Measurements from ENCODE around the gene EGFLAM.
A peak's percentile ranks its signal among the peaks of the same experiment; 100 is the strongest.

EGFLAM gene

GRCh38 chr5:38451074-38451725, 192.8 kb downstream of the EGFLAM start:
- DNase-seq: no peak

DNA sequence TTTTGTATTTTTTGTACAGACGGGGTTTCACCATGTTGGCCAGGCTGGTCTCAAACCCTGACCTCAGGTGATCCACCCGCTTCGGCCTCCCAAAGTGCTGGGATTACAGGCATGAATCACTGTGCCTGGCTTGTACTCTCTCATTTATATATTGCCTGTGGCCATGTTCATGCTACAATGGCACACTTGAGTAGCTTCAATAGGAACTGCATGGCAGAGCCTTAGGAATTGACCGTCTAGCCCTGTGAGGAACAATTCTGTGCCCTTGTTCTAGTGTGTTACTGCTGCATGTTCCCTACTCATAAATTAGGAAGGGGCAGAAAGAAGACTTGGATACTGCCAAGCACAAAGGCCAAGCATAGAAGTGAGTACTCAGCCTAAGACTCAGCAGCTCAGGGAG, 193.8 kb downstream of the EGFLAM start:
- DNase-seq: no peak

GRCh38 chr5:38453506-38453905, 195.1 kb downstream of the EGFLAM start:
- peak in 3 of 5 experiments; percentile 19 to 88 (median 79) for DNase-seq

DNA sequence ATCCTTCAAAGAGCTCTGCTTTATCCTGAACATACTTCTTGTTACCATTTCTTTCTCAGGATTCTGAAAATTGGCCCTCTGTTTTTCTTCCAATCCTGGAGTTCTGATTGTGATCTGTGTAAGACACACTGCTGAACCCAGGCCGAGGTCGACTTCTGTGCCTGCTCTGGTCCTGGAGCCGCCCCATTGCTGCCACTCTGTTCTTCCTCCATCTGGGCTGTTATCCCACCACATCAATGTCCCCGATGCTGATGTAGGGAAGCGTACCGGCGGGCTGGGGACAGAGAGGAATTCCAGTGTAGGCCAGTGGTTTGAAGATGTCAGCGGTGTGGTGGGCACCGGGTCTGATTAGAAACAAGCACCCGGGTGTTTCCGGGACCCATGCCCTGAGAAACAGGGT, 195.6 kb downstream of the EGFLAM start:
- DNase-seq: no peak

GRCh38 chr5:38455796-38456330, 197.5 kb downstream of the EGFLAM start:
- peak in 1 of 5 experiments; percentile 19 for DNase-seq

GRCh38 chr5:38456657-38457399, 198.5 kb downstream of the EGFLAM start:
- DNase-seq: no peak

- no peak for DNase-seq
Measured at GRCh38 chr5:38458174-38458573, 199.8 kb downstream of the EGFLAM start.

- no peak for DNase-seq
Measured at GRCh38 chr5:38462976-38463633, 204.7 kb downstream of the EGFLAM start.

DNA sequence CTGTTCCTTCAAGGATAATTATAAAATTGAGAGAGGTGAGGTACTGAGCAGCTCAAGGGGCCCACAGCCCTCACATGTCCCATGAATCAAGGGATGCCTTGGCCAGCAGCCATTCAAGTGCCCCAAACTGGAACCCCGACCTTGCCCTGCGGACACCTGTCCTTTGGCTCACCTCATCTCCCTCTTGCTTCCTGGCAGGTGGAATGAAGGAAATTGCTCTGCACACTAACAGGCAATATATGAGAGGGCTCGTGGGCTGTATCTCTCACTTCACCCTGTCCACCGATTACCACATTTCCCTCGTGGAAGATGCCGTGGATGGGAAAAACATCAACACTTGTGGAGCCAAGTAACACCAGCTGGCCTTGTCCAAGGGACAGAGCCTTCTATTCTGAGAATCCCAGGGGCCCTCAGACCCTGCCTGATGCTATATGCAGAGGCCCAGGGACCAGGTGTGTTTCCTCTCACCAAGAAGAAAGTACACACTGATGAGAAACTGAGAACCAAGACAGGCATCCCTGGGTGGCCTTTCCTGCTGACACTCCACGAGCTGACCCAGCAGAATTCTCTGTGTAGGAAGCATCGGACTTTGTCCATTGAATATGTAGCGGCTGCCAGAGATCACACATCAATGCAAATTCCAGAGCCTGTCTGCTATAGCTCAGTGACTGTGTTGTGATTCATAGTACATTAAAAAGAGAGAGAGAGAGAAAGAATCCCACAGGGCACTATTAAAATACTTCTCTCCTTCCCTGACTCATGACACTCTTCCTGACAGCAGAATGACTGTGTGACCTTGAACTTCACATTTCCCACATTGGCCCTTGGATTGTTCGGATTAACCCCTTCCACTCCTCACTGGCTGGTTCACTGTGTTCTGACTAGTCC, 205.5 kb downstream of the EGFLAM start:
- DNase-seq: no peak

- no peak for DNase-seq
Measured at GRCh38 chr5:38465061-38465460, 206.7 kb downstream of the EGFLAM start.

- DNase-seq: no peak
Measured at GRCh38 chr5:38465702-38466423, 207.5 kb downstream of the EGFLAM start.

DNA sequence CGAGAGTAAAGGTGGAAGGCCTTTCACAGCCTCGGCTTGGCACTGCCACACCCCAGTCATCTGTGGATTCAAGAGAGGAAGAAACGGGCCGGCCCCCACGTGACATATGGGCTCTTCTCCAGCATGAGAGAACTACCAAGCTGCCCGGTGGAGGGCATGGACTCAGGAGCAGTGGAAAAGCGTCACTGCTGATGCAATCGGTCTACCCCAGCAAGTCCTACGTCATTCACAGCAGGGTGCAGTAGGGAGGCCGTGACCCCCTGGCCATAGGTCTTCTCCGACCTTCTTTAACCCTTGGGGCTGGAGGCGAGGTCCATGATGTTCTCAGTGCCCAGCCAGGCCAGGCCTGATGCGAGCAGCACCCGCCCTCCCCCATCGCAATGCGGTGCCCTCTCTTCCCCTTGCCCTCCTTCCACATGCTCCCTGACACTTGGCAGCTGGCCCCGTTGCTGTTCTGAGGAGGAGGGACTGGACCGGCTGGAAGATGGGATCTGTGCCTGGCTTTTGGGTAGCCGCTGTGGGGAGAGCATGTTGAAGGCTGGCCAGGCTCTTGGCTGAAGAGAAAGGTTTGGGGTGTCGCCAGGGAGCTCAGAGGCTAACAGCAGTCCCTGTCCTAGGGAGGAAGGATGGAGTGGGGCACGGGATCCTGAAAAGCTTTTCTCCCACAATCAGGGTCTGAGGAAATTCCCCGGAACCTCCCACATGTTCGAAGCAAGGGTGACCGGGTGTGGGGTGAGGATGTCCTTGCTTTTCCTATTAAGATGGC, 208.2 kb downstream of the EGFLAM start:
- DNase-seq: no peak

- no peak for DNase-seq
Measured at GRCh38 chr5:38467353-38468040, 209.1 kb downstream of the EGFLAM start.

DNA sequence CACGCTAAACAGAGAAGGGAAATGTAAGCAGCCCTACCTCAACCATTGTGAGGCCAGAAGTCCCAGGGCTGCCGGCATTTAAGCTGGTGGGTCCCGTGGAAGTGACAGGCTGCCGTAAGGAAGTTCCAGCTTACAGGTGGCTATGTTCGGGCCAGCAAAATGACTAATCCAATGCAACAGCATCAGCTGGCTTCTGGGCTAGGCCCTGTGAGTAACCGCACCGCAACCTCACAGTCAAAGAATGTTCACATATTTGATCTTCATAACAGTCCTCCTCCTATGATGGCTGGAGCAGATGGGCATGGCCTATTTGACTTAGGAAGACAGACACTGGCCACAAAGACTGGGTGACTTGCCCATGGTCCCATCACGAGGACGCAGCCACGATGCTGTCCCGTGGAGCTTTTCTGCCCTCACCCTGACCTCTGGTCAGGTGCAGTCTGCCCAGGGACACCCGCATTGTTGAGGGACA, 209.9 kb downstream of the EGFLAM start:
- no peak for DNase-seq

DNA sequence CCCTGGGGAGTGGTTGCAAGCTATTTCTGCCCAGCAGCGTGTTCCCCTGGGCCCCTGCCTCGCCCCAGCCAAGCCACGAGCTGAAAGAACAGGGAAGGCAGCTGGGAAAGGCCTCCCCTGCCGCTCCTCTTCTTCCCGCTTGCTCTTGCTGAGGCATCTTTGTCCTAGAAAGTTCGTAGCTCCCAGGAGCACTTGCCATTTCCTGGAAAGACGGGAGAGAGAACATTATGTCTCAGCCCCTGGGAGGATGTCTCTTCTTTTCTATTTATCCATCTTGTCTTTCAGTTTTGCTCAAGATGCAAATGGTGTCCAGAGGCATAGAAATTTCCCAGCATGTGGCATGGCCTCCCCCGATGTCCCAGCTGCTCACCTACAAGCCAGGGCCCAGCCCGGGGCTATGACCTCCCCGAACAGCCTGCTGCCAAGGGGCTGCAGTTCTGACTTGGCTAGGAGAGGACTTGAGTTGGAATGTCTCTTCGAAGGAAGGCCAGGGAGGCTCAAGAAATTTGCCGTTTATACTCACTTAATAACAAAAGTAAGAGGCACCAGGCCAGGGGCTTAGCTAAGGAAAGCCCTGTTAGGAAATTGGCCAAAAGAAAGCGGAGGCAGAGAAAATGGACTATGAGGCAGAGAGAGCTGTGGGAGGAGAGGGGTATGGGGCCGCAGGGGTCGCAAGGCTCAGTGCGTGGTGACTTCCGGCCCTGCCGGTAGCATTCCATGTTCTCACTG, 210.8 kb downstream of the EGFLAM start:
- no peak for DNase-seq

- DNase-seq: no peak
Measured at GRCh38 chr5:38469707-38470267, 211.4 kb downstream of the EGFLAM start.

GRCh38 chr5:38471709-38472108, 213.3 kb downstream of the EGFLAM start:
- DNase-seq: no peak

GRCh38 chr5:38472541-38472940, 214.2 kb downstream of the EGFLAM start:
- DNase-seq: no peak

GRCh38 chr5:38473008-38473407, 214.6 kb downstream of the EGFLAM start:
- DNase-seq: no peak

All from T-helper 2 cell (primary cell).